WTC11 (cell line): ENCODE results near the gene KRAS. TPM values are rescaled to one million over a fixed set of nuclear protein-coding genes. Genes with fewer than 3 reads are reported as not detected.

ENCODE experiments used
- ATAC-seq: fragments of 200-7000 bp; cut with Tn5 transposase; 2 replicates; pipeline ENCODE4 v1.10.0; 2021; ENCODE audit warnings: mild to moderate bottlenecking, moderate library complexity
- CTCF ChIA-PET: fragments of 300-600 bp; sonication (Branson Sonifier 250); formaldehyde crosslinking; loops from one replicate; lab custom pipeline; 2021; ENCODE audit warnings: antibody characterized with exemption; lab: Charles Lee
- POLR2A ChIA-PET: fragments of 350-600 bp; sonication (Branson Sonifier 250); formaldehyde crosslinking; loops from one replicate; lab custom pipeline; 2021; ENCODE audit warnings: antibody characterized with exemption; lab: Charles Lee
- DNase-seq: peaks from one replicate; pipeline ENCODE4 v3.0.0; 2021; ENCODE audit warnings: low spot score
- H3K27ac Mint-ChIP-seq: 2 replicates; pipeline ENCODE4 v1.8.0; 2021; ENCODE audit warnings: mixed read lengths
- H3K27me3 Mint-ChIP-seq: 2 replicates; pipeline ENCODE4 v1.8.0; 2021; ENCODE audit warnings: low read depth, mild to moderate bottlenecking, moderate library complexity, mixed read lengths
- H3K36me3 Mint-ChIP-seq: 2 replicates; pipeline ENCODE4 v1.8.0; 2021; ENCODE audit warnings: mixed read lengths
- H3K4me1 Mint-ChIP-seq: 2 replicates; pipeline ENCODE4 v1.8.0; 2022; ENCODE audit warnings: mixed read lengths
- H3K4me3 Mint-ChIP-seq: 2 replicates; pipeline ENCODE4 v1.8.0; 2021; ENCODE audit warnings: mild to moderate bottlenecking, moderate library complexity, mixed read lengths
- H3K9me3 Mint-ChIP-seq: 2 replicates; pipeline ENCODE4 v1.8.0; 2021; ENCODE audit warnings: mixed read lengths
- EMX1 ChIP-seq: fragments of 250-450 bp; sonication (Bioruptor Pico); IDR thresholded peaks from 2 replicates; pipeline ENCODE4 v1.8.0; 2021; ENCODE audit warnings: mild to moderate bottlenecking
- ETV6 ChIP-seq: sonication (generic); formaldehyde crosslinking; IDR thresholded peaks from 2 replicates; pipeline ENCODE4 v1.8.1; 2022; ENCODE audit warnings: mild to moderate bottlenecking, missing genetic modification reagents
- IRF2 ChIP-seq: sonication (generic); formaldehyde crosslinking; IDR thresholded peaks from 2 replicates; pipeline ENCODE4 v1.8.0; 2022; ENCODE audit warnings: low read depth, missing genetic modification reagents, borderline replicate concordance
- RELA ChIP-seq: sonication (generic); formaldehyde crosslinking; IDR thresholded peaks from 2 replicates; pipeline ENCODE4 v1.8.1; 2022; ENCODE audit warnings: missing genetic modification reagents, mild to moderate bottlenecking, borderline replicate concordance
- ZNF317 ChIP-seq: sonication (generic); formaldehyde crosslinking; IDR thresholded peaks from 2 replicates; pipeline ENCODE4 v1.8.1; 2023; ENCODE audit warnings: low read depth, mild to moderate bottlenecking, moderate library complexity, missing genetic modification reagents, borderline replicate concordance
- ZNF423 ChIP-seq: fragments of 250-450 bp; sonication (Bioruptor Pico); IDR thresholded peaks from 2 replicates; pipeline ENCODE4 v2.1.2; 2022; ENCODE audit warnings: mild to moderate bottlenecking, moderate library complexity
- total RNA-seq: library from RNA; stranded (reverse); gene quantifications from 3 replicates; pipeline ENCODE4 v1.2.3, GENCODE V29; 2021
- TF ChIP-seq, protein P1 (sequence below): fragments of 250-450 bp; sonication (Bioruptor Pico); IDR thresholded peaks from 2 replicates; pipeline ENCODE4 v1.9.0; 2021; ENCODE audit warnings: mild to moderate bottlenecking, borderline replicate concordance
- TF ChIP-seq, protein P2 (sequence below): sonication (generic); formaldehyde crosslinking; IDR thresholded peaks from 2 replicates; pipeline ENCODE4 v1.8.1; 2023; ENCODE audit warnings: mild to moderate bottlenecking, missing genetic modification reagents
- TF ChIP-seq, protein P3 (sequence below): fragments of 200-600 bp; IDR thresholded peaks from 2 replicates; pipeline ENCODE4 v1.8.0; 2022; ENCODE audit warnings: antibody characterized with exemption

Gene KRAS
- total RNA-seq, 1 experiment from 2014 or later = 66.2 TPM

DNA sequence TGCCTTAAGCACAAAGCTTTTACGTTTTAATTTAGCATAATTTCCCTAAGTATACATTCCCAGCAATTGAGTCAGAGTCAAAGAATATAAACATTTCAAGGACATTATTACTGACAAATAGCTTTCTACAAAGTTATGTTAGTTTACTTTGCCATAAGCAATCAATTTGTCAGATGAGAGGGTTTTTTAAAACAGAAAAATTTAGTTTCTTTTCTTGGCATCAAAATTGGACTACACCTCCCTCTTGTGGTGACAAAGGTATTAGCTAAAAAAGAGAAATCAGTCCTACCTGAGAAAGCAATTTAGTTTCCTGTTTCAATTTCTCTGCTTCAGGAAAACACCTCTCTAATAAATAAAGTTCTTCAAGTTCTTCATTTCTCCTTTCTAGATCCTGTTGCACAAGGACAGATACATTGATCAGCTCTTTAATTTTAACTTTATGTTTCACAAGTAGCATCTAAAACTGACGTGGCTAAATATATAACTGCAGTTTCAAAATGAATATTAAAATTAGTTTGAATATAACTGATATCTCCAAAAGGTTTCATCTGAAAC, 95.6 kb downstream of the KRAS start:
- ATAC-seq = no peak
- no peak overlapping the region for H3K4me3 Mint-ChIP-seq
- H3K9me3 Mint-ChIP-seq = peaks cover 6% of the 10 kb centered on the region
- ChIA-PET CTCF (interaction anchor here (0.6 to 2.7 kb wide), 13 partner anchors 19 to 279 kb away, joined by 3 to 12 read pairs (median 3); partner anchors contain the start of genes DNAI7 and ETFRF1), POLR2A (interaction anchor here (1.1 kb wide), 1 partner anchor 10 kb away, joined by 3 read pairs; no protein-coding TSS in a partner anchor)
- TF ChIP-seq, protein P1, sequence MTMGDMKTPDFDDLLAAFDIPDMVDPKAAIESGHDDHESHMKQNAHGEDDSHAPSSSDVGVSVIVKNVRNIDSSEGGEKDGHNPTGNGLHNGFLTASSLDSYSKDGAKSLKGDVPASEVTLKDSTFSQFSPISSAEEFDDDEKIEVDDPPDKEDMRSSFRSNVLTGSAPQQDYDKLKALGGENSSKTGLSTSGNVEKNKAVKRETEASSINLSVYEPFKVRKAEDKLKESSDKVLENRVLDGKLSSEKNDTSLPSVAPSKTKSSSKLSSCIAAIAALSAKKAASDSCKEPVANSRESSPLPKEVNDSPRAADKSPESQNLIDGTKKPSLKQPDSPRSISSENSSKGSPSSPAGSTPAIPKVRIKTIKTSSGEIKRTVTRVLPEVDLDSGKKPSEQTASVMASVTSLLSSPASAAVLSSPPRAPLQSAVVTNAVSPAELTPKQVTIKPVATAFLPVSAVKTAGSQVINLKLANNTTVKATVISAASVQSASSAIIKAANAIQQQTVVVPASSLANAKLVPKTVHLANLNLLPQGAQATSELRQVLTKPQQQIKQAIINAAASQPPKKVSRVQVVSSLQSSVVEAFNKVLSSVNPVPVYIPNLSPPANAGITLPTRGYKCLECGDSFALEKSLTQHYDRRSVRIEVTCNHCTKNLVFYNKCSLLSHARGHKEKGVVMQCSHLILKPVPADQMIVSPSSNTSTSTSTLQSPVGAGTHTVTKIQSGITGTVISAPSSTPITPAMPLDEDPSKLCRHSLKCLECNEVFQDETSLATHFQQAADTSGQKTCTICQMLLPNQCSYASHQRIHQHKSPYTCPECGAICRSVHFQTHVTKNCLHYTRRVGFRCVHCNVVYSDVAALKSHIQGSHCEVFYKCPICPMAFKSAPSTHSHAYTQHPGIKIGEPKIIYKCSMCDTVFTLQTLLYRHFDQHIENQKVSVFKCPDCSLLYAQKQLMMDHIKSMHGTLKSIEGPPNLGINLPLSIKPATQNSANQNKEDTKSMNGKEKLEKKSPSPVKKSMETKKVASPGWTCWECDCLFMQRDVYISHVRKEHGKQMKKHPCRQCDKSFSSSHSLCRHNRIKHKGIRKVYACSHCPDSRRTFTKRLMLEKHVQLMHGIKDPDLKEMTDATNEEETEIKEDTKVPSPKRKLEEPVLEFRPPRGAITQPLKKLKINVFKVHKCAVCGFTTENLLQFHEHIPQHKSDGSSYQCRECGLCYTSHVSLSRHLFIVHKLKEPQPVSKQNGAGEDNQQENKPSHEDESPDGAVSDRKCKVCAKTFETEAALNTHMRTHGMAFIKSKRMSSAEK (CRISPR knock-in tag) = no peak
- TF ChIP-seq EMX1 (no peak), IRF2 (CRISPR knock-in tag) (no peak), ZNF317 (CRISPR knock-in tag) (no peak), RELA (CRISPR knock-in tag) (no peak), ETV6 (CRISPR knock-in tag) (no peak), ZNF423 (no peak)
- TF ChIP-seq, protein P2, sequence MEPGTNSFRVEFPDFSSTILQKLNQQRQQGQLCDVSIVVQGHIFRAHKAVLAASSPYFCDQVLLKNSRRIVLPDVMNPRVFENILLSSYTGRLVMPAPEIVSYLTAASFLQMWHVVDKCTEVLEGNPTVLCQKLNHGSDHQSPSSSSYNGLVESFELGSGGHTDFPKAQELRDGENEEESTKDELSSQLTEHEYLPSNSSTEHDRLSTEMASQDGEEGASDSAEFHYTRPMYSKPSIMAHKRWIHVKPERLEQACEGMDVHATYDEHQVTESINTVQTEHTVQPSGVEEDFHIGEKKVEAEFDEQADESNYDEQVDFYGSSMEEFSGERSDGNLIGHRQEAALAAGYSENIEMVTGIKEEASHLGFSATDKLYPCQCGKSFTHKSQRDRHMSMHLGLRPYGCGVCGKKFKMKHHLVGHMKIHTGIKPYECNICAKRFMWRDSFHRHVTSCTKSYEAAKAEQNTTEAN (CRISPR knock-in tag) = no peak
- TF ChIP-seq, protein P3, sequence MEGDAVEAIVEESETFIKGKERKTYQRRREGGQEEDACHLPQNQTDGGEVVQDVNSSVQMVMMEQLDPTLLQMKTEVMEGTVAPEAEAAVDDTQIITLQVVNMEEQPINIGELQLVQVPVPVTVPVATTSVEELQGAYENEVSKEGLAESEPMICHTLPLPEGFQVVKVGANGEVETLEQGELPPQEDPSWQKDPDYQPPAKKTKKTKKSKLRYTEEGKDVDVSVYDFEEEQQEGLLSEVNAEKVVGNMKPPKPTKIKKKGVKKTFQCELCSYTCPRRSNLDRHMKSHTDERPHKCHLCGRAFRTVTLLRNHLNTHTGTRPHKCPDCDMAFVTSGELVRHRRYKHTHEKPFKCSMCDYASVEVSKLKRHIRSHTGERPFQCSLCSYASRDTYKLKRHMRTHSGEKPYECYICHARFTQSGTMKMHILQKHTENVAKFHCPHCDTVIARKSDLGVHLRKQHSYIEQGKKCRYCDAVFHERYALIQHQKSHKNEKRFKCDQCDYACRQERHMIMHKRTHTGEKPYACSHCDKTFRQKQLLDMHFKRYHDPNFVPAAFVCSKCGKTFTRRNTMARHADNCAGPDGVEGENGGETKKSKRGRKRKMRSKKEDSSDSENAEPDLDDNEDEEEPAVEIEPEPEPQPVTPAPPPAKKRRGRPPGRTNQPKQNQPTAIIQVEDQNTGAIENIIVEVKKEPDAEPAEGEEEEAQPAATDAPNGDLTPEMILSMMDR = peak; percentile 55
- no peak for DNase-seq
- no peak overlapping the region; the same call in 1 of the 2 replicates for H3K27ac Mint-ChIP-seq
- peaks cover 23% of the 10 kb centered on the region for H3K4me1 Mint-ChIP-seq
- H3K36me3 Mint-ChIP-seq = no peaks in the 10 kb centered on the region
- no peaks in the 10 kb centered on the region for H3K27me3 Mint-ChIP-seq

Other genes starting within 250 kb of the KRAS start
- 0.25 TPM in 1 of 3 replicates, not detected in the others for gene DNAI7, start 55.8 kb downstream of the KRAS start, total RNA-seq
- gene ETFRF1, start 55.7 kb downstream of the KRAS start, total RNA-seq = 5.9 to 7.4 TPM (median 7.1 TPM) in 3 replicates